SHP77 (cell line): ENCODE data around the gene NGEF.

Experiments used
- DNase-seq, 2 experiments: peaks; one replicate each; lab custom pipeline; 2025; lab: John Stamatoyannopoulos, UW

Gene NGEF

GRCh38 chr2:232897598-232898408 is 115.3 kb downstream of the NGEF start:
- DNase-seq: no peak

DNA sequence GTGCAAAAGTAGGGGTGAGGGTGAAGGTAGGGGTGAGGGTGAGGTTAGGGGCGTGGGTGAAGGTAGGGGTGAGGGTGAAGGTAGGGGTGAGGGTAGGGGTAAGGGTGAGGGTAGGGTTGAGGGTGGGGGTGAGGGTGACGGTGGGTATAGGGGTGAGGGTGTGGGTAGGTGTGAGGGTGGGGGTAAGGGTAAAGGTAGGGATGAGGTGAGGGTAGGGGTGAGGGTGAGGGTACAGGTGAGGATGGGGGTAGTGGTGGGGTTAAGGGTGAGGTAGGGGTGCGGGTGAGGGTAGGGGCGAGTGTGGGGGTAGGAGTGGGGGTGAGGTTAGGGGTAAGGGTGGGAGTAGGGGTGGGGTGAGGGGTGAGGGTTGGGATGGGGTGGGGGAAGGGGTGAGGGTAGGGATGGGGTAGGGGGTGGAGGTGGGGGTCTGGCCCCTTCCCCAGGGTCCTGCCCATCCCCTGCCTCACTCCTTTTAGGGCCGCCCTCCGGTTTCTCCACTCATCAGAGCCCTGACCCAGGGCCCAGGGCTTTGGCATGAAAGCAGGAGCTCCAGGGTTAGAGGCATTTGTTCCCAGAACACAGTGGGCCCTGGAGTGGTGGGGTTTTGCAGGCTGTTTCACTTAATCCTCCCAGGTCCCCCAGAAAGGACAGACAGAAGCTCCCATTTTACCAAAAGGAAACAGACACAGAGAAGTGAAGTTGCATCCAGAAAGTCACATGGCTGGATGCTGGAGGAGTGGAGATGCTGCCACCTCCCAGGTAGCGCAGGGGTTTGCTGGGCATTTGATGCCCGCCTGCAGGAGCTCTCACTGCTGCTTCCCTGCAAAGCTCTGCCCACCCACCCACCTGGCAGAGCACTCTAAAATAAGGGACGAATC is 116.1 kb downstream of the NGEF start:
- DNase-seq: no peak

DNA sequence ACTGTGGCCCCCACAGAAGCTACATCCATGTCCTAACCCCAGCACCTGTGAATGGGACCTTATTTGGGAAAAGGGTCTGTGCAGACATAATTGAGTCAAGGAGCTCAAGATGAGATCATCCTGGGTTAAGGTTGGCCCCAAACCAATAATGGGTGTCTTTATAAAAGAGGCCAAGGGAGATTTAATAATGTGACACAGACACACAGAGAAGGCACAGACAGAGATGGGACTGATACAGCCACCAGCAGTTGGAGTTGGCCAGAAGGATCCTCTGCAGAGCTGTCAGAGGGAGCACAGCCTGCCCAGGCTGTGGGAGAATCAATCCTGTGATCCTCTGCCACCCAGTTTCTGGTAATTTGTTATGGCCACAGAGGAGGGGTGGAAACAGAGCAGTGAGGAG is 116.9 kb downstream of the NGEF start:
- no peak for DNase-seq

DNA sequence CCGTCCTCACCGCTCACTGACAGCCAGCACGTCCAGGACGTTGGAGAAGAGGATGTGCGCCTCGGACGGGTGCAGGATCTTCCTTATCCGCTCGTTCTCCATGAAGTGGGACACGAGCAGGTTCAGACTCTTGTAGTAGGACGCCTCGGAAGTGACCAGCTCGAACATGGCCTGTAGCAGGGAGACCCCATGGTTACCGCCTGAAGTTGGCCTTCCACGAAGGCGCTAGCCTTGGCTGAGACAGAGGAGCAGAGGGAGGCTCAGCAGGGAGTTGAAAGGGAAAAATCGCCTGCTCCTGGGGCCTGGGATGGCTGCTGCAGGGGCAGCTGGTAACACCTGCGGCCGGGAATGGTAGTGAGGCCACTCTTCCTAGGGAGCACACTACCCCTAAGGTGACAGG is 118.3 kb downstream of the NGEF start:
- DNase-seq: no peak

DNA sequence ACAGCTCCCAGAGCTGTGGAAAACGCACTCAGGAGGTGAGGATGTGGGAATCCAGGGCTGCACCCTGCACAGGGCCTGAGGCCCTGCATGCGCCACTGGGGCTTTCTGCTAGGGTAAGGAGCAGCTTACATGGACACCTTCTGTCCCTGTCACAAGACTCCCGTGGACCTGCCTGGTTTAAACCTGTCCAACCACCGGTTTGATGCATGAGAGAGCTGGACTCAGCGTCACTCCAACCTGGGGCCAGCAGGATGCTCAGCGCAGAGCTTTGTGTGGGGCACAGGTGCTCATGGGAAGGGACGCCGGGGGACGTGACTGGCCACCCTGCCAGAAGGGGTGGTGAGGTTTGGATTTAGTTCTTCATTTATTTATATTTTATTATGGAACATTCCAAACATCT is 118.8 kb downstream of the NGEF start:
- no peak for DNase-seq

DNA sequence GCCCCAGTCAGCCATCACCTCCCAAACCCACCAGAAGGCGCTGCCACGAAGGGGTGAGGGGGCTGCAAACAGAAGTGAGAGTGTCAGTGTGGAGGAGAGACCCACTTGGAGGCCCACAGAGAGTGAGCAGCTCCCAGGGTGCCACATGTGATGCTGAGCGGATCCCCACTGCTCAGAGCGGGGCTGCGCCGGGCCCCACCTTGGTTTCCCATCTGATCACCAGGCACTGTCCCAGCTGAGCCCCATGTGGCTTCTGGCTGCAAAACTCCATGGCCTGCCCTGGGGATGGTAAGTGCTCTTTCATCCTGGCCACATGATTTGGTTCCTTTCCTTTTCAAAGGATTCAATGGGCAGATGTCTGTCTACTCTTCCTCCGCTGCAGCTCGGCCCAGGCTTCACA is 119.2 kb downstream of the NGEF start:
- DNase-seq: no peak

GRCh38 chr2:232892843-232893242 is 120.2 kb downstream of the NGEF start:
- DNase-seq: no peak

- DNase-seq: no peak
Measured at GRCh38 chr2:232892221-232892620, 120.8 kb downstream of the NGEF start.

DNA sequence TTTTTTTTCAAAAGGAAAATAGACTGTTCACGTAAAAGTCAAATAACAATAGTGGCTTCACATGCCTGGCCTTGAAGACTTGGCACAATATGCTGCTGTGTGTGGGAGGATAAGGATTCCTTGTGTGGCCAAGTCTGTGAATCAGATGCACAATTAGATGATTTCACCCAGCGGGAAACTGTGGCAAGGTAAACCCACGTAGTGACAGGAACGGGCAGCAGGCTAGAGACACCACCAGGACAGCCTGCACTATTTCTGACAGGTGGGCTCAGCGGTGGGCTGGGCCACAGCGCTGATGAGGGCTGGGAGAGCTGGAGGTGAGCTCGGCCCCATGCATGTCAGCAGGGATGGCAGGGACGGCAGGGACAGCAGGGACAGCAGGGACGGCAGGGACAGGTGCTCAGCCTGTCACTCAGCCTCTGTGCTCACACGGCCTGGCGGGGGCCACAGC is 121.4 kb downstream of the NGEF start:
- no peak for DNase-seq

DNA sequence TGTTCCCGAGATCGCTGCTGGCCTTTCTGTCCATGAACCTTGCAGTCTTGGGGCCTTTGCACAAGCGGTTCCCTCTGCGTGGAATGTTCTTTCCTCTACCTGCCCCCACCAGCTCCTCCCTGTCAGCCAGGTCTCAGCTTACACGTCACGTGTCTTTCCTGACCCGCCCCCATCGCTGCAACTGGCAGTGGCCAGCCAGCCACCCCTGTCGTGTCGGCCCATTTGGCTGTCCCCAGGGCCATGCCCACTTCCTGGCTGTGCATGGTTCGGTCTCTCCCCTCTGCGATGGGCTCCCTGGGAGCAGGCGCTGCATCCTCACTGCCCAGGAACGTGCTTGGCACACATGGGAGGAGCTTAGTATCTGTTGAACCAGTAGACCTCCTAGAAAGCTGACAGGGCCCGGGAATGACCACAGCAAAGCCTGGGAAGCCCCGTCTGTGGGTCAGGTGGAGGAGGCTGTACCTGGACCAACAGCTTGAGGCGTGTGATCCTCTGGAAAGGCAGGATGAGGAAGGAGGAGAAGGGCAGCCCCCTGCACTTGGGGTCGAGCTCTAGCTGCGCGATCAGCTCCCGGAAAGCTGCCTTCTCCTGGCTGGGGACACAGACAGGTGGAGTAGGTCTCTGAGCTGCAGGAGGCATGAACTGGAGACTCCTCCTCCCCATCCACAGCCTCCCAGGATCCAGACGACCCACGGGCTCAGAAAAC is 122.0 kb downstream of the NGEF start:
- peak; percentile 44 to 79 for DNase-seq

DNA sequence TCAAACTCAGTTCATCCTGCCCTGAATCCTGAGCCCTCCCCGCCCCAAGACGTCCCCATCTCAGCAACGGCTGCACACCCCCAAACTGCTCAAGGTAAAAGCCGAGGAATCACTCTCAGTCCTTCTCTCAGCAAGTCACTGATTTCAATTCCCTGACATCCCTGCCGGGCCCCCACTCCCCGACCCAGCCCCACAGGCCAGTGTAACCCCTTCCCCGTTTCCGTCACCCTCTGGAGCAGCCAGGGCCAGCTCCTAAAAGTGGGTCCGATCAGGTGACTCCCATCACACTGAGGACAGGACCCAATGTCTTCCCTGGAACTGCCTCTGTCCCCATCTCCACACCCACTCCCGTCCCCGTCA is 122.5 kb downstream of the NGEF start:
- DNase-seq: no peak

DNA sequence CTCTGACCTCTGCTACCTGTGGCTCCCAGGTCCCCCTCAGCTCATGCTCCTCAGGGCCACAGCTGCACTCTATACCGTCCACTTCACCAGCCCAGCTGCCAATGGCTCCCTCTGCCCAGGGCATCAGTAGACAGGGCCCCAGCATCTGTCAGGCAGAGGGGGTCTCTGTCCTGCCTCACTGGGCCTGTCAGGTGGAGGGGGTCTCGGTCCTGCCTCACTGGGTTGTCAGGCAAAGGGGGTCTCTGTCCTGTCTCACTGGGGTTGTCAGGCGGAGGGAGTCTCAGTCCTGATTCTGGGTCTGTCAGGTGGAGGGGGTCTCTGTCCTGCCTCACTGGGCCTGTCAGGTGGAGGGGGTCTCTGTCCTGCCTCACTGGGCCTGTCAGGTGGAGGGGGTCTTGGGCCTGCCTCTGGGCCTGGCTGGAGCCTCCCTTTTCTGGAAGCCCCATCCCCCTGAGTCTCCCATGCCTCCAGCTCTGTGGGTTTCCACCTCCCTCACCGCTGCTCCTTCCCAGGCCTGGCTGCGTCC is 123.1 kb downstream of the NGEF start:
- no peak for DNase-seq

DNA sequence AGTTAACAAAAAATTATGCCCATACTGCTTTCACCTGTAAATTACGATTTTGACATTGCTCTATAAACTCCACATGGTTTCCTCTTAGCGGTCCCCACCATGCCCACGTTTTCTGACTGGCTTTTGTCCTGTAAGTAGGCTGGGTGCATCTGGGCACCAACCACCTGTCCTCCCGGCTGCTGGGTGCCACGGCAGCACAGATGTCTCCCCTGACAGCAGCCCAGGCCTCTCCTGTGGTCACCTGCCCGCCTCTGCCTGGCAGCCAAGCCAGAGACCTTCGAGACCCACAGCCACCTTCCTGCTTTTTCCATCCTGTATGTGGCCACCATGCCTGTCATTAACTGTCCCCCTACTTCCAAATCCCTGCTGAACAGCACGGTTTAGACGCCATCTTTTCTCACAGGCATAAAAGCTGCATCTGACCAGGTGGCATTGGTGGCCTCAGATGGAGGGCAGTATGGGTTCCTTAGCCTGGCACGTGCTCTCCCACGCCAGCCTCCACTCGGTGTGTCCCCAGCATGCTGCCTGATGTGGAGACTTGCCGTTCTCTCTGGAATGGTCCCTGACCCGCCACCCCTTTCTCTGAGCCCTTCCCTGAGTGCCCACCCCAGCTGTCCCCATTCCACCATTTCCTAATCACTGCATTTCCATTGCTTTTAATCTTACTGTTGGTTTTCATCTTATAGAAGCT is 124.1 kb downstream of the NGEF start:
- no peak for DNase-seq

- no peak for DNase-seq
Measured at GRCh38 chr2:232888099-232888836, 124.8 kb downstream of the NGEF start.

DNA sequence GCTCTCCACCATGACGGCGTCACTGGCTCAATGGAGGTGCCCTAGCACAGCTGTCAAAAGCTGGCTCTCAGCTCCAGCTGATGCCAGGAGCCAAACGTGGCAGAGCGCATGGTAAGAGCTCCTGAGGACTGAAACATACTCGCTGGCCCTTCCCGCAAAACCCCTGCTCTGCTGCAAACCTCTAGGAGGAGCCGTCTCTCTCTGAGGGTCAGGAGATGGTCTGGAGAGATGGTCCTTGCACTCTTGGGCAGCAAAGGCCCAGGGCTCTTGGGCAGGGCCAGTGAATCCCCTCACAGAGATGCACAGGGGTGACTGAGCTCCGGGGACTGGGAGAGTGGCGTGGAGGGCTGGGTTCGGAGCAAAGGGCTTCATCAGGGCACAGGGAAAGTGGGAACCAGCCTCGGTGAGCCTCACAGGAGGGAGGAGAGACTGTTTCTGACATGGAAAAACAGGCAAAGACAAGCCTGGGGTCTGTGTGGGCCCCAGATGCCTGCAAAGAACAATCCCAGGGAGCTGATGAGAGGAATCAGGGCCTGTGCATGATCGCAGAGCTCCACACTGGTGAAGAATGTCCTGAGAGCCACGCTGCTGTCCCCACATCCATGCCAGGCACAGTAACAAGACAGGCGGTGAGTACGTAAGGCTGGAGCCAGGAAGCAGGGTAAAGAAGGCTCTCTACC is 125.7 kb downstream of the NGEF start:
- DNase-seq: no peak

GRCh38 chr2:232886632-232887031 is 126.4 kb downstream of the NGEF start:
- no peak for DNase-seq

GRCh38 chr2:232886176-232886575 is 126.9 kb downstream of the NGEF start:
- no peak for DNase-seq

DNA sequence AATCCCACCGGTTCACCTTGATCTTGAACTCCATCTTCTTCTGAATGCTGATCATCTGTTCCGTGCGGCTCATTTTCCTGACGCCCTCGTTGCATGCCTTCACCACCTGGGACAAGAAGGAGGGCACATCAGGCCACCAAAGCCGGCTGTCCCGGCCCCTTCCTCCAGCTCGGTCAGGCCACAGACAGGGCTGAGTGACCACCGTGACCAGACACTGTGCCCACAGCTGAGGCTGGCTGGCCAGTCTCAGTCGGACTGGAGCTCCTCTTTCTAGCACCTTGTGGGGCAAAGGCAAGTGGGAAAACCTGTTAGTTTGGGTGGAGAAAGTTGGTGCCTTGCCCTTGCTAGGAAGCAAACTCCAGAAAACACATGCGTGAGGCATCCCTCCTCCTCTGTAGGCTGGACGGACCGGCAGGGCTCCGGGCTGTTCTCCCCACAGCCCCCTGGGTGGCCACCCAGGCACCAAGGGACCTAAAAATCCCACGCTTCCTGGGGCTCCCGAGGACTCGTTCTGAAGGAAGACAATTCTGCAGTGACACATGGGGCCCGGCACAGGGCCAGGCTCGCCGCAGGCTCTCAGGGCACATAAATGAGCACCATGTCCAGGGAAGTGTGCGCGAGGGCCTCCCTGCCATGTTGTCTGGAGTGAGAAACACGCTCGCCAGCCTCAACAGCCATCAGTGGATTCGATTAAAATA is 127.6 kb downstream of the NGEF start:
- DNase-seq: no peak

DNA sequence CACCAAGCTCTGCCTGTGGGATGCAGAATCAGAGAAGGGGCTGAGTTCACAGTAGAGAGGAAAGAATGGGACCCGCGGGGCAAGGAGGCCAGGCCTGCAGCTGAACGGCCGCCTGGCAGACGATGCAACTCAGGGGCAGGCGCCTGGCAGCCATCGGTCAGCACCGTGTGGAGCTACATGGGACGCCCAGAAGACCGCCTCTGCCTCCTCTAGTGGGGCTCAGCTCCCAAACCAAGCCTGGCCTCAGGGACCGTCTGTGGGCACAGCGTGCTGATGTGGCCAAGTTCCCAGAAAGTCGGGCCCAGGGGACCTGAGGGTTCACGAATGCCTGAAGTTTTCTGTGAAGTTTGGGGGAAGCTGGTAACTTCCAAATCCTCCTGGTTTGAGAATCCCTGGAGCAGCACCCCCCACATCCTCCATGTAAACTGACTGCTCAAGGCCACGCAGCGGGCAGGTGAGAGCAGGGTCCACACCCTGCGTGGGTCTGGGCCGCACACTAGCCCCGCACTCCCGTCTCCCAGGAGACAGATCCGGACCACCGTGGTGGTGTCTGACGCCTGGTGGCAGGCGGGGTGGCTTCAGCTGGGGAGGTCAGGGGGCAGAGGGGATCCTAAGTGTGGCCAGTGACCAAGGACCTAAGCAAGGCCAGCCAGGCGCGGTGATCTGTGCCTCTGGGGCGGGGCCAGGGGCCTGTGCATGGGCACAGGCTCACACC is 128.3 kb downstream of the NGEF start:
- no peak for DNase-seq
